Liver (tissue), 3 donors: ENCODE measurements around the gene FBXW7.

Experiments used
- EGR1 ChIP-seq, 2 donors: IDR thresholded peaks; 2 replicates each; pipeline ENCODE4 v1.6.1; 2016 to 2018; ENCODE audit warnings: antibody characterized with exemption in 2 of 2, low read depth in 2 of 2
- FOXA1 ChIP-seq: IDR thresholded peaks from 2 replicates; pipeline ENCODE4 v1.6.1; 2016; ENCODE audit warnings: antibody characterized with exemption
- JUND ChIP-seq, 2 donors: IDR thresholded peaks; 2 replicates each; pipeline ENCODE4 v1.6.1; 2016; ENCODE audit warnings: antibody characterized with exemption in 2 of 2
- RAD21 ChIP-seq, 2 donors: IDR thresholded peaks; 2 replicates each; pipeline ENCODE4 v1.6.1; 2016; ENCODE audit warnings: antibody characterized with exemption in 2 of 2, mild to moderate bottlenecking in 2 of 2
- SP1 ChIP-seq: IDR thresholded peaks from 2 replicates; pipeline ENCODE4 v1.6.1; 2018; ENCODE audit warnings: antibody characterized with exemption, mild to moderate bottlenecking
- TF ChIP-seq, protein P1 (sequence below): fragments of 150-350 bp; IDR thresholded peaks from 2 replicates; pipeline ENCODE4 v1.5.1; 2017; ENCODE audit warnings: improper control_type of control experiment, low read depth, low read length; ENCODE audit not compliant: missing input control
- TF ChIP-seq, protein P2 (sequence below): IDR thresholded peaks from 2 replicates; pipeline ENCODE4 v1.6.1; 2016; ENCODE audit warnings: antibody characterized with exemption
- TF ChIP-seq, protein P3 (sequence below): IDR thresholded peaks from 2 replicates; pipeline ENCODE4 v1.6.1; 2016; ENCODE audit warnings: antibody characterized with exemption, mild to moderate bottlenecking
- donor health status: healthy.
- donor health status: healthy.

DNA sequence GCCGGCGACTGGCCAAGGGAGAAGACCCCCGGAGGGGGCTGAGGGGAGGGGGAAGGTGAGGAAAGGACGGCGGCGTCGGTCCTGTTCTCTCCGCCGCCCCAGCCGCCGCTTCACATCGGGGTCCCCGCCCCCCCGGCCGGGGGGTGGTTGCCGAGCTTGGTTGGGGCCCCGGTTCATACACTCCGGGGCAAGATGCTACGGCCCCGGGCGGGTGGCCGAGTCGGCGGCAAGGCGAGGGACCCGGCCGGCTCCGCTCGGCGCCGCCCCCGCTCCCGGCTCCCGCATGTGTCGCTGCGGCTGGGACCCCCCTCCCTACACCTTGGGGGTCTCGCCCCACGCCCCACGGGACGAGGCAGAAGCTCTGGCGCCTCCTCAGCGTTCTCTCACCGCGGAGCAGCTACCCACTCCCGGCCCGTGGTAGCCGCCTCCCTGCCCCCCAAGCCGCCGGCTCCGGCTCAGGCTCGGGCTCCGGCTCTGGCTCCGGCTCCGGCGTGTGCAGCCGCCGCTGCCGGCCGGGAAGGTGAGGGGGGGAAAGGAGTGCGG is 461 bp downstream of the FBXW7 start:
- TF ChIP-seq, protein P1, sequence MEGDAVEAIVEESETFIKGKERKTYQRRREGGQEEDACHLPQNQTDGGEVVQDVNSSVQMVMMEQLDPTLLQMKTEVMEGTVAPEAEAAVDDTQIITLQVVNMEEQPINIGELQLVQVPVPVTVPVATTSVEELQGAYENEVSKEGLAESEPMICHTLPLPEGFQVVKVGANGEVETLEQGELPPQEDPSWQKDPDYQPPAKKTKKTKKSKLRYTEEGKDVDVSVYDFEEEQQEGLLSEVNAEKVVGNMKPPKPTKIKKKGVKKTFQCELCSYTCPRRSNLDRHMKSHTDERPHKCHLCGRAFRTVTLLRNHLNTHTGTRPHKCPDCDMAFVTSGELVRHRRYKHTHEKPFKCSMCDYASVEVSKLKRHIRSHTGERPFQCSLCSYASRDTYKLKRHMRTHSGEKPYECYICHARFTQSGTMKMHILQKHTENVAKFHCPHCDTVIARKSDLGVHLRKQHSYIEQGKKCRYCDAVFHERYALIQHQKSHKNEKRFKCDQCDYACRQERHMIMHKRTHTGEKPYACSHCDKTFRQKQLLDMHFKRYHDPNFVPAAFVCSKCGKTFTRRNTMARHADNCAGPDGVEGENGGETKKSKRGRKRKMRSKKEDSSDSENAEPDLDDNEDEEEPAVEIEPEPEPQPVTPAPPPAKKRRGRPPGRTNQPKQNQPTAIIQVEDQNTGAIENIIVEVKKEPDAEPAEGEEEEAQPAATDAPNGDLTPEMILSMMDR, result no peak
- TF ChIP-seq, protein P2, sequence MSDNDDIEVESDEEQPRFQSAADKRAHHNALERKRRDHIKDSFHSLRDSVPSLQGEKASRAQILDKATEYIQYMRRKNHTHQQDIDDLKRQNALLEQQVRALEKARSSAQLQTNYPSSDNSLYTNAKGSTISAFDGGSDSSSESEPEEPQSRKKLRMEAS, result no peak
- TF ChIP-seq SP1, result no peak
- no peak for TF ChIP-seq RAD21 (IDR thresholded peaks at IDR 0.05)
- TF ChIP-seq FOXA1, result no peak
- TF ChIP-seq, protein P3, sequence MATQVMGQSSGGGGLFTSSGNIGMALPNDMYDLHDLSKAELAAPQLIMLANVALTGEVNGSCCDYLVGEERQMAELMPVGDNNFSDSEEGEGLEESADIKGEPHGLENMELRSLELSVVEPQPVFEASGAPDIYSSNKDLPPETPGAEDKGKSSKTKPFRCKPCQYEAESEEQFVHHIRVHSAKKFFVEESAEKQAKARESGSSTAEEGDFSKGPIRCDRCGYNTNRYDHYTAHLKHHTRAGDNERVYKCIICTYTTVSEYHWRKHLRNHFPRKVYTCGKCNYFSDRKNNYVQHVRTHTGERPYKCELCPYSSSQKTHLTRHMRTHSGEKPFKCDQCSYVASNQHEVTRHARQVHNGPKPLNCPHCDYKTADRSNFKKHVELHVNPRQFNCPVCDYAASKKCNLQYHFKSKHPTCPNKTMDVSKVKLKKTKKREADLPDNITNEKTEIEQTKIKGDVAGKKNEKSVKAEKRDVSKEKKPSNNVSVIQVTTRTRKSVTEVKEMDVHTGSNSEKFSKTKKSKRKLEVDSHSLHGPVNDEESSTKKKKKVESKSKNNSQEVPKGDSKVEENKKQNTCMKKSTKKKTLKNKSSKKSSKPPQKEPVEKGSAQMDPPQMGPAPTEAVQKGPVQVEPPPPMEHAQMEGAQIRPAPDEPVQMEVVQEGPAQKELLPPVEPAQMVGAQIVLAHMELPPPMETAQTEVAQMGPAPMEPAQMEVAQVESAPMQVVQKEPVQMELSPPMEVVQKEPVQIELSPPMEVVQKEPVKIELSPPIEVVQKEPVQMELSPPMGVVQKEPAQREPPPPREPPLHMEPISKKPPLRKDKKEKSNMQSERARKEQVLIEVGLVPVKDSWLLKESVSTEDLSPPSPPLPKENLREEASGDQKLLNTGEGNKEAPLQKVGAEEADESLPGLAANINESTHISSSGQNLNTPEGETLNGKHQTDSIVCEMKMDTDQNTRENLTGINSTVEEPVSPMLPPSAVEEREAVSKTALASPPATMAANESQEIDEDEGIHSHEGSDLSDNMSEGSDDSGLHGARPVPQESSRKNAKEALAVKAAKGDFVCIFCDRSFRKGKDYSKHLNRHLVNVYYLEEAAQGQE, result no peak
- TF ChIP-seq EGR1 (IDR thresholded peaks at IDR 0.05; ENCODE audit: low read depth in 2 of 2), result no peak
- no peak for TF ChIP-seq JUND (IDR thresholded peaks at IDR 0.05)
